CD4-positive, alpha-beta T cell treated with Interferon gamma for 1 hour (primary cell): ENCODE data around the gene MPZL1.

Experiments
- DNase-seq: peaks from one replicate; pipeline ENCODE4 v3.0.0-alpha.2; 2020

MPZL1 gene

GRCh38 chr1:167721617-167722151 is at the start of gene MPZL1:
Gene MPZL1 (plus strand): TSS chr1:167721982. CDS start chr1:167722152, 170 bp downstream.
- peak; percentile 89 for DNase-seq

- DNase-seq: no peak
Observed at GRCh38 chr1:167672831-167673230, 49.0 kb upstream of the MPZL1 start.

- no peak for DNase-seq
Observed at GRCh38 chr1:167673265-167673664, 48.5 kb upstream of the MPZL1 start.

DNA sequence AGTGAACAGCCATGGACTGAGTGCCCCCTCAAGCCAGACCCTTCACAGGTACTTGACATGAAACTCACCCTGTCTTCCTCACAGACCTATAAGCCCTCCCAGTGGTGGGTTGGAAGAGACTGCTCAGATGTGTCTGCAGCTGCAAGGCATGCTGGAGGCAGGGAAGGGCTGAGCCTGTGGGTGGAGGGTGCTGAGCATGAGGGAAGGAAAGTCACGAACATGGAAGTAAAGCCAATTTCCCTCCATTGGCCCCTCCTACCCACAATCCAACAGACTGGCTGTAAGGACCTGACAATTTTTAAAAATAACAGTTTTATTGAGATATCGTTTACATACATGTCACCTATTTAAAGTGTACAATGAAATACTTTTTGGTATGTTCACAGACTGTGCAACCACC is 47.6 kb upstream of the MPZL1 start:
- no peak for DNase-seq

- DNase-seq: no peak
Observed at GRCh38 chr1:167675440-167675839, 46.3 kb upstream of the MPZL1 start.

DNA sequence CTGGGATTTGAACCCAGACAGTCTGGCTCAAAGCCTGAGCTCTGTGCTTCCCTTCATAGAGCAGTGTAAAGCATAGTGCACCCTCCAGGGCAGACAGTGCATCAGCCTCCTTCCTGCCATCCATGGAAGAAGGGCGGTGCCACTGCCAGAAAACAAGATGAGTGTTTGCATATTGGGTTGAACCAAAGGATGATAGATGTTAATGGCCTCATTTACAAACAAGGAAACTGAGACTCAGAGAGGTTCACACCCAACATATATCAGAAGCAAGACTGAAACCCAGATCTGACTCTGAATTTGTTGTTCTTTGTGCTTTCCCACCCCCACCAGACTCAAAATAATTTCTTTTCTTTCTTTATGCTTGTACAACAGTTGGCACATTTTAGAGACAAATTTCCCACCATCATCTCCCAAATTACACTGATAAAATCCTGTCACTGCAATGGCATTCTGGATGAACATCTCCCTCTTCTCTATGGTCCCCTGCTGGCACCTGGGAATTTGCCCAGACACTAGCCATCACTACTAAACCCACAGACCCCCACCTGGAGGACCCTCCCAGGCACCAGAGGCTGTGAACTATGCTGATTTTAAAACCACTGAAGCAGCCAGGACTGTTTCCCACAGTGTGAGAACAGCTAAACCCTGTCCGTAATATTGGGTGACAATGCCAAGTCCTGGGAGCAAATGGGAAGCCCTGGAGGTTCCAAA is 45.4 kb upstream of the MPZL1 start:
- DNase-seq: no peak

DNA sequence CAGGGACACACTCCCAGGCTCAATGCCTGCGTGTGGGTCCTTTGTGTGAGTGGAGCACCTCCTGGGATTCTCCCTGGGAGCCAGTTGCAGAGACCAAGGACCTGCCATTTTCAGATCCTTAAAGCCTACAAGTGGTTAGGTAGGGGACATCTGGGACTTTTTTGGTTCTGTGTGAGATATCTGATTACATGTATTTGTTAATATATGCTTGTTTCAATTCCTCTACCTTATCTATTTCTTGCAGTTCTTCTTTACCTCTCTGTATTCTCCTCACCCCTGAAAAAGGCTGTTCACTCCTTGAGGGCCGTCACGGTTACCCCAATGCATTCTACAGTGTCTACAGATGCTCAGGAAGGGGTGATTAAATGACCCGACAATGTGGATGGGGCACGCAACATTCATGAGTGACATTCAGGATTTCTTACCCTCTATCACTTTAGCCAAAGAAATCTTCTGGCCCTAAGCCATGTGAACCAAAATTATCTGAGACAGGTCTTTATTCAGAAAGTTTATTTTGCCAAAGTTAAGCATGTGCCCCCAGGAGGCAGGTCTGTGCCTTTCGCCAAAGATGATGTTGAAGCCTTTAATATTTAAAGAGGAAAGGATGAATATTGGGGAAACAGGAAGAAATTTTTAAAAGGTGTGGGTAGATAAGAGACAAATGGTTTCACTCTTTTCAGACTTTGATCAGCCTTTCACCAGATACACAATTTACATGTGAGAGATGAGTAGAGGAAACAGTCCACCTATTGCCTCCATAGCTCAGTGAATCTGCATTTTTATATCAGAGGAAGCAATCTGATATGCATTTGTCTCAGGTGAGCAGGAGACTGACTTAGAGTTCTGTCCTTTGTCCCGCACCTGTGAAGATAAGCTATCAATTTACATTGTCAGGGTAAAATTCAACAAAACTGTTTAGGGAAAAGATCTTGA is 44.6 kb upstream of the MPZL1 start:
- no peak for DNase-seq

- no peak for DNase-seq
Observed at GRCh38 chr1:167678422-167678821, 43.4 kb upstream of the MPZL1 start.

DNA sequence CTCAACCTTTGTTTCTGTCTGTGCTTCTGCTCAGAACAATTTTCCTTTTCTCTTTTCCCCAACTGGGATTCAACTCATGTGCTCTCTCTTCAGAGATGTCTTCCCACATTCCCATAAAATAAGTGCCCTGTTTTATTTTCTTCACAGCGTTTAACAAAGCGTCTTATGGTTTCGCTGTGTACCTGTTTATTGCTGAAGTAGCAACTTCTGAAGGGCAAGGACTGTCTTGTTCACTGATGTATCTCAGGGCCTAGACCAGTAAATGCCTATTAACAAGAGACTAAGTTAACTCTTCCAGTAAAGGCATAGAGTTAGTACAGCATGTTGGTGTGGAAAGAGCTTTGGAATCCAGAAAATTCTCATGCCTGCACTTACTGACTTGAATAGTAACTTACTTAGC is 42.9 kb upstream of the MPZL1 start:
- no peak for DNase-seq

- no peak for DNase-seq
Observed at GRCh38 chr1:167679714-167680113, 42.1 kb upstream of the MPZL1 start.

GRCh38 chr1:167681024-167681423 is 40.8 kb upstream of the MPZL1 start:
- DNase-seq: no peak

DNA sequence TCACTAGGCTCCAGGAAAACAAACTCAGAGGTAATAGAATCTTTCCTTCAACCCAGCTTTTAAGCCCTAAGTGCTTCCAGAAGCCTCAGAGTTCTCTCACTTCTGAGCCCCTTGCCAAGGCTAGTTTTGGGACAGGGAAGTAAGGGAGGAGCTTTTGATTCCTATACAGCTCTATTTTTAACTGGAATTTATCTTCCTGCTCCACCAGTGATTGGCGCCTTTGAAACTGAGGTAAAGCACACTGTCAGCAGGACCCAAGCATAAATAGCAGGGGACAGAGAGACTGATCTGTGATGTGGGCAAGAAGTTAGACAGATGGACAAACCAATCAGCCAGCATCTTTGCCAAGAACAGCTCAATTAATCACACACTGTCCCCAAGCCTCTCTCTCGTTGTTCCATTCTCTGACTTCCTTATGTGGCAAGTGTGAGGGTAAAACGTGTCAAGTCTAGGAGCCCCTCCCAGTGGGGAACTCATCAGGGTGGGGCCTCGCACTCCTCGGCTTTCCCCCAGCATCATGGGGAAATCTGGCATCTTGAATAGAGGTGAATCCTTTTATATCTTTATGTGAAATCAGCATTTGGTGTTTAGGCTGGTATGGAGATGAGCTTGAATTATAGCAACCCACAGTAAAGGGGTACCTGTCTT is 40.2 kb upstream of the MPZL1 start:
- DNase-seq: no peak

- DNase-seq: no peak
Observed at GRCh38 chr1:167683226-167683625, 38.6 kb upstream of the MPZL1 start.

DNA sequence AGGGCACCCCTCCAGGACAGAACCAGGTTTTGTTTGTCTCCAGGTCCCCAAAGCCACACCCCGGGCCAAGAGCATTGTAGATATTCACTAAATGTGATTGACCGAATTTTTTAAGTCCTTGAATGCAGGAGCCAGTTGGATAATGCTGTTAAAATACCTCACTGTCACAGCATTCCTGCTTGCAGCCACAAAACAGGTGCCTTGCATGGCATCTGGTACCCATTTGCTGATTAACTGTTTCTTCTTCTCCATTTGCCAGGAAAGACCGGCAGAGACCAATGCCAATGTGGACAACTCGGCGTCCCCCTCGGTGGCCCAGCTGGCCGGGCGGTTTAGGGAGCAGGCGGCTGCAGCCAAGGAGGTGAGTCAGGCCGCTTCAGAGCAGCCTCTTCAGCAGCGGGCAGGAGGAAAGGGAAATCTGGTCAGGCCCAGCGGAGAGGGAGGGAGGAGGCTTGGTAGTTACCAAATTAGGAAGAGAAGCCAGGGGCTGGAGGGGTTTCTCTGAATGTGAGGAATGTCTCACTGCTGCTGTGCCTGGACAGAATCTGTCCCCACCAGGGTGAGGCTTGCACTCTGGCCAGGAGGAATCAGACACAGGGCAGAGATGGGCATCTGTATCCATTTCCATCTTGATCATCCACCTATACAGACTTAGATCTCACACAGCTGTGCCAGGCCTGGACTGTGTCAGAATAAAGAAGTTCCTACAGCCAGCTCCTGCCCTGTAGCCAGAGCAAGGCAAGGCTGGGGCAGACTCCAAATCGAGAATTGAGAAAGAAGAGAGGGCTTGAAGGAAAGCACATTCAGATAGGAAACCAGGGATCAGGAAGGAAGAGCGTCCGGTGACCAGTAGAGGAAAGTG is 37.9 kb upstream of the MPZL1 start:
- DNase-seq: no peak

DNA sequence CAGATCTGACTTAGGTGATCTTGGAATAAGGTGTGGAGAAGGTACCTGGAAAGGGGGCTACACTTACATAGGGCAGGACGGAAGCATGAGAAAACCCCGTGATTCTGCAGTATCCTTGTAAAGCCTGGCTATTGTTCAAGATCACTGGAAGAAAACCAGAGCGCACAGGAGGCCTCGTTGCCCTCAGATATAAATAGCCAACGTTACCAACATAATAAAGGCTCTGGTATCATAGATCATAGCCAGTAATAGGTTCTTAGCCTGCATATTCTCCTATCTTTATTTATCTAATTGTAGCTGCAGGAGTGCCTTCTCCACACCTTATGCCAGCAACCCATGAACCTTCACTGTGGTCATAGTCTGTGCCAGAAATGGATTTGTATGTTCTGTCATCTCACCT is 35.9 kb upstream of the MPZL1 start:
- no peak for DNase-seq

GRCh38 chr1:167687919-167688519 is 33.8 kb upstream of the MPZL1 start:
- DNase-seq: peak; percentile 56

- no peak for DNase-seq
Observed at GRCh38 chr1:167689567-167689920, 32.2 kb upstream of the MPZL1 start.

DNA sequence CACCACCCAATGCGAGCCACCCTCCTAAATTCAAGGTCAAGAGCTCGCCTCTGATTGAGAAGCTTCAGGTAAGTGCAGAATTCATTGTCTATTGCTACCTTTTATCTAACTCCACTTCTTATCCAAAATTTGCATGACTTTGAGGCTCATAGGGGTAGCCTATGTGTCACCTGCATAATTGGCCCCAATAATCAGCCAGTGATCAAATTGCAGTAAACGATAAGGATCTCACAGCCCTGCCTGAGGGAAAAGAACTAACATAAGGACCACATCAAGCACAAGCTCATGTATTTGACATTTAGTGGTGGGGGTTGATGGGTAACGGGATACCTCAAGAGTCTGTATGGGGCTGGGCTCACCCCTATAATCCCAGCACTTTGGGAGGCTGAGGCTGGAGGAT is 31.7 kb upstream of the MPZL1 start:
- DNase-seq: no peak

DNA sequence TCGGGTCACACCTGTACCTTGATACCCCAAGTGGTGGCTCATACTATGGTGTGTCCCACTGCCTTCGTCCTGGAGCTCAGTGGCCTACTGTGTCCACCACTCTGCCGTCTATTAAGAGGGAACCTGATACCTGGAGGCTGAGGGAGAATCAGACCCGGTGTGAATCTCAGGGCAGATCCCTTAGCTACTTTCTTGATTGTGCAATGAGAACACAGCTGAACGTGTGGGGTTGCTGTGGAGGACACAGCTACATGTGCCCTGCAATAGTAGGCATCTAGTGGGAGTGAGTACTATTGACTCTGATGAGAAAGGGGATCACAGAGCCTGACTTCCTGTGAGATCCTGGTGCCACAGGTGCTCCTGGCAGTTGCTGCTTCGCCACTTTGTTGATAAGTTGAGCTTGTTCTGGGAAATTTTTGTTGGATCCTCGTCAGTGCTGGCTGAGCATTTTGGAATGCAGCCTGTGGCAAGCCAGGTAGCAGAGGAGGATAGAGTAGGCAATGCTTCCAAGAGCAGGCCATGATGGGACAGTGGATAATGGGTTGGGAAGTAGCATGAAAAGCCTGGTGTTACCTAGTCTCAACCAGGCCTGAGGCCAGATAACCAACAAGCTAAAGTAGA is 28.2 kb upstream of the MPZL1 start:
- DNase-seq: no peak

- DNase-seq: no peak
Observed at GRCh38 chr1:167694691-167695090, 27.1 kb upstream of the MPZL1 start.

- no peak for DNase-seq
Observed at GRCh38 chr1:167695147-167695546, 26.6 kb upstream of the MPZL1 start.
